HL-60 (cell line): ENCODE results near the gene PHC1.
A peak's percentile ranks its signal among the peaks of the same experiment; 100 is the strongest.

Source experiments
- DNase-seq, 2 experiments: peaks; one replicate each; pipeline ENCODE4 v3.0.0-alpha.2; 2010 to 2020; ENCODE audit warnings: low read depth in 1 of 2, low spot score in 1 of 2
- H3K27ac ChIP-seq: fragments of 250-450 bp; sonication (Bioruptor Pico); replicated peaks from 2 replicates; pipeline ENCODE4 v1.5.1; 2020; ENCODE audit warnings: mild to moderate bottlenecking, moderate library complexity
- H3K27me3 ChIP-seq: fragments of 250-450 bp; sonication (Bioruptor Pico); 2 replicates; pipeline ENCODE4 v1.5.1; 2021; ENCODE audit warnings: mild to moderate bottlenecking, moderate library complexity; ENCODE audit not compliant: insufficient read depth, poor library complexity, severe bottlenecking
- H3K4me3 ChIP-seq: replicated peaks from 2 replicates; pipeline ENCODE4 v1.5.1; 2011; ENCODE audit warnings: mild to moderate bottlenecking, control low read depth, low read length; ENCODE audit not compliant: insufficient read depth
- CTCF ChIP-seq: IDR thresholded peaks from one replicate; pipeline ENCODE4 v1.5.1; 2011; ENCODE audit warnings: low read length, control low read depth, inconsistent platforms; ENCODE audit not compliant: insufficient read depth
- GABPA ChIP-seq: IDR thresholded peaks from 2 replicates; pipeline ENCODE4 v1.6.1; 2012; ENCODE audit warnings: low read depth
- POLR2AphosphoS5 ChIP-seq: IDR thresholded peaks from 2 replicates; pipeline ENCODE4 v1.6.1; 2012; ENCODE audit warnings: low read depth
- REST ChIP-seq: IDR thresholded peaks from 2 replicates; pipeline ENCODE4 v1.6.1; 2012; ENCODE audit warnings: low read depth; ENCODE audit not compliant: insufficient replicate concordance
- SPI1 ChIP-seq: IDR thresholded peaks from 2 replicates; pipeline ENCODE4 v1.6.1; 2012; ENCODE audit warnings: low read depth, mild to moderate bottlenecking, borderline replicate concordance

The PHC1 gene

GRCh38 chr12:8886502-8887284 is 27.6 kb upstream of the PHC1 start:
- no peak for DNase-seq
- no peak for TF ChIP-seq GABPA
- no peak for TF ChIP-seq CTCF
- H3K27ac ChIP-seq, result no peak overlapping the region
- no peaks in the 10 kb centered on the region for H3K27me3 ChIP-seq
- no peak overlapping the region for H3K4me3 ChIP-seq

GRCh38 chr12:8887285-8887715 is 27.0 kb upstream of the PHC1 start:
- H3K27me3 ChIP-seq, result no peaks in the 10 kb centered on the region
- H3K27ac ChIP-seq, result no peak overlapping the region
- TF ChIP-seq REST (no peak), SPI1 (no peak), POLR2AphosphoS5 (no peak), CTCF (no peak), GABPA (no peak)
- no peak for DNase-seq
- H3K4me3 ChIP-seq, result no peak overlapping the region

- H3K27ac ChIP-seq, result no peak overlapping the region
- no peaks in the 10 kb centered on the region for H3K27me3 ChIP-seq
- TF ChIP-seq CTCF (peak; percentile 55), GABPA (no peak)
- DNase-seq, result peak in 1 of 2 experiments; percentile 28
- peak overlapping the region; percentile 31 for H3K4me3 ChIP-seq
These were observed 23.8 kb upstream of the PHC1 start for GRCh38 chr12:8890313-8891085.

- no peak for DNase-seq
- Histone ChIP-seq H3K4me3 (no peak overlapping the region), H3K27me3 (no peaks in the 10 kb centered on the region), H3K27ac (no peak overlapping the region)
- TF ChIP-seq POLR2AphosphoS5 (no peak), SPI1 (no peak), GABPA (no peak), CTCF (no peak), REST (no peak)
These were observed 22.3 kb upstream of the PHC1 start for GRCh38 chr12:8891976-8892375.
